Kidney (tissue), 14 donors: ENCODE data around the gene OR8G5. TPM values are rescaled to one million over a fixed set of nuclear protein-coding genes. Genes with fewer than 3 reads are reported as not detected.

Experiments used
- DNase-seq, 5 donors: peaks; one replicate each; pipeline ENCODE4 v3.0.0-alpha.2; 2013 to 2020
- FAIRE-seq: peaks from 2 replicates; lab custom pipeline; 2012; peaks lifted over from hg19 to GRCh38; lab: Jason Lieb, UNC
- H3K27ac ChIP-seq, 2 donors: one replicate each; pipeline ENCODE4 v1.7.0; 2013; ENCODE audit warnings: low read depth in 2 of 2, low read length in 2 of 2, inconsistent platforms in 1 of 2
- H3K27me3 ChIP-seq: one replicate; pipeline ENCODE4 v1.7.1; 2013; ENCODE audit warnings: low read length, inconsistent platforms; ENCODE audit not compliant: control insufficient read depth, insufficient read depth
- H3K36me3 ChIP-seq, 3 donors: one replicate each; pipeline versions ENCODE4 v1.7.0 to v1.7.1; 2013; ENCODE audit warnings: low read length in 3 of 3, control low read depth in 1 of 3, inconsistent platforms in 1 of 3; ENCODE audit not compliant: insufficient read depth in 3 of 3, control insufficient read depth in 2 of 3
- H3K4me1 ChIP-seq, 3 donors: one replicate each; pipeline versions ENCODE4 v1.7.0 to v1.7.1; 2013; ENCODE audit warnings: low read length in 3 of 3, inconsistent platforms in 1 of 3, low read depth in 1 of 3; ENCODE audit not compliant: control insufficient read depth in 2 of 3, insufficient read depth in 2 of 3
- H3K4me3 ChIP-seq, 3 donors: one replicate each; pipeline versions ENCODE4 v1.7.0 to v1.8.1; 2013; ENCODE audit warnings: low read length in 3 of 3, control low read depth in 1 of 3, inconsistent platforms in 1 of 3
- H3K9ac ChIP-seq, 3 donors: one replicate each; pipeline versions ENCODE4 v1.7.0 to v1.7.1; 2013; ENCODE audit warnings: low read length in 3 of 3, control low read depth in 1 of 3, inconsistent platforms in 1 of 3
- H3K9me3 ChIP-seq, 3 donors: one replicate each; pipeline versions ENCODE4 v1.7.0 to v1.7.1; 2013; ENCODE audit warnings: low read length in 3 of 3, control low read depth in 1 of 3, inconsistent platforms in 1 of 3; ENCODE audit not compliant: control insufficient read depth in 2 of 3, insufficient read depth in 1 of 3
- CTCF ChIP-seq: IDR thresholded peaks from 3 replicates; pipeline ENCODE4 v1.5.1; 2012; ENCODE audit warnings: mild to moderate bottlenecking, moderate library complexity, borderline replicate concordance; ENCODE audit not compliant: insufficient read depth; ENCODE audit errors: extremely low read depth
- intact Hi-C: fragments of 100-400 bp; cut with DNase I; formaldehyde crosslinking; loops from one replicate; pipeline ENCODE4 v1.11.1; 2022
- polyA plus RNA-seq: library from polyadenylated mRNA; stranded (reverse); fragments of 350-450 nt; fragmentation: Illumina TruSeq; extraction: RNeasy Lipid Tissue Mini Kit (QIAGEN cat#74804); gene quantifications from one replicate; pipeline ENCODE4 v1.2.3, GENCODE V29; 2014; ENCODE audit warnings: low read depth, low replicate concordance; ENCODE audit not compliant: insufficient read depth
- total RNA-seq: library from RNA; stranded (reverse); fragmentation: NEBNext Ultra II Directional; extraction: Animal tissue kit (Norgen Biotek cat#: 25700); gene quantifications from one replicate; pipeline ENCODE4 v1.2.1, GENCODE V29; 2021
- donor health status: control.
- donor health status: control.
- donor health status: control.
- donor health status: control.
- donor health status: control.
- donor health status: DM: yes; HTN: yes; CAD: no.
- donor health status: Normal renal cell carcinoma (clear cell type).

OR8G5 gene
- total and polyA plus RNA-seq, 2 donors from 2014 or later = not detected

GRCh38 chr11:124307093-124307492, 50.9 kb downstream of the OR8G5 start:
- FAIRE-seq = no peak

DNA sequence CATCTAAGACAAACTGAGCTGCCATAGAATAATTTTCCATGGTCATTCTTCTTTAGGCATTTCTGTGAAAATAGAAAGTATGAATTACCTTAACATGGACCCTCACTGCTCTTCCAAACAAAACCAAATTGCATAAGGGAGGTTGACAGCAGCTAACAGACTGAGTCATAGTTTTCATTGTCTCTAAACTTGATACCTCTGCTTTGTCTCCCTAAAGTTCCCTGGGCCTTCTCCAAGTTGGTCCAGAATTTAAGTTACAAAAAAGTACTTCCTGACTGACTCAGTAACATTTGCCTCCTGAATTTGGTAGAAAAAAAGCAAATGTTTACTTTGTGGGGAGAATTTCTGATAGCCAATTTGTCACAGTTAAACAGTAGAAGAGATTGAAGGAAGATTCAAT, 54.5 kb downstream of the OR8G5 start:
- H3K4me1 ChIP-seq = no peaks in the 10 kb centered on the region
- H3K27me3 ChIP-seq = no peaks in the 10 kb centered on the region
- no peak for TF ChIP-seq CTCF
- FAIRE-seq = no peak
- H3K27ac ChIP-seq = no peak overlapping the region
- DNase-seq = no peak
- intact Hi-C loops = no loop called here
- H3K9me3 ChIP-seq = no peaks in the 10 kb centered on the region
- H3K36me3 ChIP-seq = no peaks in the 10 kb centered on the region
- H3K9ac ChIP-seq = no peak overlapping the region
- H3K4me3 ChIP-seq = no peak overlapping the region

More at GRCh38 chr11:124307093-124307492, 50.9 kb downstream of the OR8G5 start:
- no peaks in the 10 kb centered on the region for H3K4me1 ChIP-seq
- no peaks in the 10 kb centered on the region for H3K27me3 ChIP-seq
- intact Hi-C loops = no loop called here
- H3K9me3 ChIP-seq = no peaks in the 10 kb centered on the region
- no peak overlapping the region for H3K4me3 ChIP-seq
- H3K27ac ChIP-seq = no peak overlapping the region
- no peak overlapping the region for H3K9ac ChIP-seq
- no peak for TF ChIP-seq CTCF
- DNase-seq = no peak
- H3K36me3 ChIP-seq = no peaks in the 10 kb centered on the region

DNA sequence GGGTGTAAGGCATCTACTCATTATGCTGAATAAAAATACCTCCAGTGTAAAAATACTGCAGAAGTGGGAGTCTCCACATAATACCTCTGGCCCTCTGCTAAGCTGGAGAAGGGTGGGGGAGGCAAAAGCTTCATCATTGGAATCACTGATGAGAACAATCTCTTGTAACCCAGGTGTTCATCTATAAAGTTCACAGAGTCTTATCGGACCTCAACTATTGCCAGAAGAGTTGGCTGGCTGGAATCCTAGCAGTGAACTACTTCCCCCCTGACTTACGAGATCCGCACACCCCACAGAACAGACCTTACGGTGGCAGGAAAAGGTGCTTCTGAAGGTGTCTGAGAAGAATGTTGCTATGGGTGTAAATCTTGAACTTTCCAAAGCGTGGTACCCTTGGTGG, 55.1 kb downstream of the OR8G5 start:
- no peak overlapping the region for H3K9ac ChIP-seq
- DNase-seq (no peak), FAIRE-seq (no peak)
- no peaks in the 10 kb centered on the region for H3K9me3 ChIP-seq
- H3K27me3 ChIP-seq = no peaks in the 10 kb centered on the region
- H3K4me1 ChIP-seq = no peaks in the 10 kb centered on the region
- no peak overlapping the region for H3K4me3 ChIP-seq
- intact Hi-C loops = no loop called here
- H3K36me3 ChIP-seq = no peaks in the 10 kb centered on the region
- no peak overlapping the region for H3K27ac ChIP-seq
- TF ChIP-seq CTCF = no peak

- DNase-seq (no peak), FAIRE-seq (no peak)
- Histone ChIP-seq H3K4me3 (no peak overlapping the region), H3K27ac (no peak overlapping the region), H3K4me1 (no peaks in the 10 kb centered on the region), H3K36me3 (no peaks in the 10 kb centered on the region), H3K9me3 (no peaks in the 10 kb centered on the region), H3K9ac (no peak overlapping the region), H3K27me3 (no peaks in the 10 kb centered on the region)
- no peak for TF ChIP-seq CTCF
- intact Hi-C loops = no loop called here
These were observed 55.5 kb downstream of the OR8G5 start for GRCh38 chr11:124311670-124312069.
